Stimulated activated CD4-positive, alpha-beta T cell treated with anti-CD3 and anti-CD28 coated beads, Interleukin-1b, Interleukin-23, amount 100 ng/mL, for 48 hours (primary cell): ENCODE measurements around the gene C10orf90.

Source experiments
- DNase-seq: peaks from one replicate; pipeline ENCODE4 v3.0.0-alpha.2; 2020

Gene C10orf90

GRCh38 chr10:126629925-126630624 is 40.4 kb downstream of the C10orf90 start:
- DNase-seq: no peak

GRCh38 chr10:126628746-126629145 is 41.7 kb downstream of the C10orf90 start:
- DNase-seq: no peak

- no peak for DNase-seq
Observed at GRCh38 chr10:126621846-126622245, 48.6 kb downstream of the C10orf90 start.

- DNase-seq: no peak
Observed at GRCh38 chr10:126618466-126618865, 52.0 kb downstream of the C10orf90 start.

- DNase-seq: no peak
Observed at GRCh38 chr10:126617733-126618132, 52.8 kb downstream of the C10orf90 start.

- no peak for DNase-seq
Observed at GRCh38 chr10:126617208-126617607, 53.3 kb downstream of the C10orf90 start.

- no peak for DNase-seq
Observed at GRCh38 chr10:126616737-126617136, 53.8 kb downstream of the C10orf90 start.

- no peak for DNase-seq
Observed at GRCh38 chr10:126611303-126611702, 59.2 kb downstream of the C10orf90 start.

- DNase-seq: no peak
Observed at GRCh38 chr10:126609566-126609965, 60.9 kb downstream of the C10orf90 start.

- no peak for DNase-seq
Observed at GRCh38 chr10:126599949-126600682, 70.4 kb downstream of the C10orf90 start.

GRCh38 chr10:126598009-126598408 is 72.5 kb downstream of the C10orf90 start:
- peak; percentile 7 for DNase-seq

- DNase-seq: no peak
Observed at GRCh38 chr10:126597211-126597610, 73.3 kb downstream of the C10orf90 start.

- no peak for DNase-seq
Observed at GRCh38 chr10:126596472-126597016, 73.9 kb downstream of the C10orf90 start.

GRCh38 chr10:126595160-126595559 is 75.3 kb downstream of the C10orf90 start:
- no peak for DNase-seq

- DNase-seq: no peak
Observed at GRCh38 chr10:126593968-126594701, 76.4 kb downstream of the C10orf90 start.

- DNase-seq: no peak
Observed at GRCh38 chr10:126592901-126593300, 77.6 kb downstream of the C10orf90 start.

GRCh38 chr10:126588024-126588423 is 82.5 kb downstream of the C10orf90 start:
- no peak for DNase-seq

- no peak for DNase-seq
Observed at GRCh38 chr10:126586878-126587277, 83.6 kb downstream of the C10orf90 start.

GRCh38 chr10:126586128-126586527 is 84.4 kb downstream of the C10orf90 start:
- no peak for DNase-seq

GRCh38 chr10:126585249-126586017 is 85.1 kb downstream of the C10orf90 start:
- DNase-seq: no peak

GRCh38 chr10:126584836-126585235 is 85.7 kb downstream of the C10orf90 start:
- DNase-seq: no peak

GRCh38 chr10:126583552-126584200 is 86.8 kb downstream of the C10orf90 start:
- DNase-seq: no peak
